Neutrophil (primary cell): ENCODE measurements around the gene ARL5C.

Experiments used
- H3K27ac ChIP-seq: fragments of 200-600 bp; sonication (generic); 2 replicates; pipeline ENCODE4 v1.5.1; 2016; ENCODE audit warnings: mild to moderate bottlenecking, moderate library complexity
- H3K27me3 ChIP-seq: fragments of 200-600 bp; sonication (generic); 2 replicates; pipeline ENCODE4 v1.6.0; 2016; ENCODE audit warnings: mild to moderate bottlenecking
- H3K36me3 ChIP-seq: fragments of 200-600 bp; sonication (generic); 2 replicates; pipeline ENCODE4 v1.5.1; 2017
- H3K4me1 ChIP-seq, 2 experiments: fragments of 200-600 bp in 1 of 2; sonication (generic) in 1 of 2; 1 replicate in 1 of 2; 2 replicates in 1 of 2; pipeline versions ENCODE4 v1.5.1 to v1.6.1; 2013 to 2016; ENCODE audit warnings: low read depth in 1 of 2, low read length in 1 of 2, mild to moderate bottlenecking in 1 of 2, moderate library complexity in 1 of 2; ENCODE audit not compliant: control insufficient read depth in 1 of 2, insufficient read depth in 1 of 2
- H3K4me3 ChIP-seq, 2 experiments: fragments of 200-600 bp in 1 of 2; sonication (generic) in 1 of 2; 1 replicate in 1 of 2; 2 replicates in 1 of 2; pipeline ENCODE4 v1.5.1; 2013 to 2016; ENCODE audit warnings: low read depth in 1 of 2, low read length in 1 of 2, mild to moderate bottlenecking in 1 of 2, moderate library complexity in 1 of 2
- H3K9me3 ChIP-seq: fragments of 200-600 bp; sonication (generic); 2 replicates; pipeline ENCODE4 v1.5.1; 2016
- TF ChIP-seq, protein P1 (sequence below): fragments of 200-600 bp; sonication (generic); IDR thresholded peaks from 2 replicates; pipeline ENCODE4 v1.5.1; 2016; ENCODE audit warnings: antibody characterized with exemption

Gene ARL5C

DNA sequence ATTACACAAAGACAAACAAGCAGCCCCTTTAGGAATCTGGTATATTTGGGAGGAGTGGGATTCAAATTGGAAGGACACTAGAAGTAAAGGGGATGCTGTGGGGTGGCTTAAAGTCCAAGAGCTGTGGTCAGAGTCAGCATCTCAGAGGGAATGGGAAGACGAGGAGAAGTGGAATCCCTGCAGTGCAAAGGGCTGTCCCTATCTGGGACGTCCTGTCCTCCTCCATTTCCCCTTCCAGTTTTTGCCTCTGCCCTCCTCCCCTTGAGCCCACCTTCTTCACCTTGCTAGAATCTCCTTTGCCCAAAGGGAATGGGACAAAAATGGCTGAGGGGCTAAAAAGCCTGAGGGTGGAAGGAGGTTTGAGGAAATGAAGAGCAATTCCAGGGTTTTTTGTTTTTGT is 10.3 kb downstream of the ARL5C start:
- H3K9me3 ChIP-seq: no peaks in the 10 kb centered on the region
- H3K27me3 ChIP-seq: peaks cover 38% of the 10 kb centered on the region
- TF ChIP-seq, protein P1, sequence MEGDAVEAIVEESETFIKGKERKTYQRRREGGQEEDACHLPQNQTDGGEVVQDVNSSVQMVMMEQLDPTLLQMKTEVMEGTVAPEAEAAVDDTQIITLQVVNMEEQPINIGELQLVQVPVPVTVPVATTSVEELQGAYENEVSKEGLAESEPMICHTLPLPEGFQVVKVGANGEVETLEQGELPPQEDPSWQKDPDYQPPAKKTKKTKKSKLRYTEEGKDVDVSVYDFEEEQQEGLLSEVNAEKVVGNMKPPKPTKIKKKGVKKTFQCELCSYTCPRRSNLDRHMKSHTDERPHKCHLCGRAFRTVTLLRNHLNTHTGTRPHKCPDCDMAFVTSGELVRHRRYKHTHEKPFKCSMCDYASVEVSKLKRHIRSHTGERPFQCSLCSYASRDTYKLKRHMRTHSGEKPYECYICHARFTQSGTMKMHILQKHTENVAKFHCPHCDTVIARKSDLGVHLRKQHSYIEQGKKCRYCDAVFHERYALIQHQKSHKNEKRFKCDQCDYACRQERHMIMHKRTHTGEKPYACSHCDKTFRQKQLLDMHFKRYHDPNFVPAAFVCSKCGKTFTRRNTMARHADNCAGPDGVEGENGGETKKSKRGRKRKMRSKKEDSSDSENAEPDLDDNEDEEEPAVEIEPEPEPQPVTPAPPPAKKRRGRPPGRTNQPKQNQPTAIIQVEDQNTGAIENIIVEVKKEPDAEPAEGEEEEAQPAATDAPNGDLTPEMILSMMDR: no peak
- H3K27ac ChIP-seq: no peak overlapping the region
- no peak overlapping the region for H3K4me3 ChIP-seq
- no peaks in the 10 kb centered on the region for H3K36me3 ChIP-seq
- H3K4me1 ChIP-seq: peaks cover 26 to 38% of the 10 kb centered on the region in 2 experiments

DNA sequence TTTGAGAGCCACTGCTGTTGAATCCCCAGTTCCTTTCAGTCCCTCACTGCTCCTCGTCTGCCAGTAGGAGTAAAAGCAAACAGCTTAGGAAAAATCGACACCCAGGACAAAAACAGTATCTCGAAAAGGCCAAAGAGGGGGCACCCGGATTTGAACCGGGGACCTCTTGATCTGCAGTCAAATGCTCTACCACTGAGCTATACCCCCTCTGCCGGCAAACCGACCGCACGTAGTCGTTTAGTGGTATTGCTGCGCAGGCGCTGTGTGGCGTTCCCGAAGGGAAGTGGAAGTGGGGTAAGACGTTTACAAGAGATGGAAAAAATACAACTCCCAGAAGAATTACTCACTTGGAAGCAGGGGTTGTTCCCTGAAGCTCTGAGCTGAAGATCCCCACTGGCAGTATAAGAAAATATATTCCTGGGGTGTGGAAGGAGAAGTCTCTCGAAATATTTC is 12.3 kb downstream of the ARL5C start:
- peak overlapping the region; percentile 58 to 80 for H3K4me3 ChIP-seq
- TF ChIP-seq, protein P1: no peak
- peaks cover 58% of the 10 kb centered on the region for H3K27me3 ChIP-seq
- H3K27ac ChIP-seq: peak overlapping the region; percentile 53
- H3K36me3 ChIP-seq: no peaks in the 10 kb centered on the region
- no peaks in the 10 kb centered on the region for H3K9me3 ChIP-seq
- peaks cover 26 to 38% of the 10 kb centered on the region in 2 experiments for H3K4me1 ChIP-seq

DNA sequence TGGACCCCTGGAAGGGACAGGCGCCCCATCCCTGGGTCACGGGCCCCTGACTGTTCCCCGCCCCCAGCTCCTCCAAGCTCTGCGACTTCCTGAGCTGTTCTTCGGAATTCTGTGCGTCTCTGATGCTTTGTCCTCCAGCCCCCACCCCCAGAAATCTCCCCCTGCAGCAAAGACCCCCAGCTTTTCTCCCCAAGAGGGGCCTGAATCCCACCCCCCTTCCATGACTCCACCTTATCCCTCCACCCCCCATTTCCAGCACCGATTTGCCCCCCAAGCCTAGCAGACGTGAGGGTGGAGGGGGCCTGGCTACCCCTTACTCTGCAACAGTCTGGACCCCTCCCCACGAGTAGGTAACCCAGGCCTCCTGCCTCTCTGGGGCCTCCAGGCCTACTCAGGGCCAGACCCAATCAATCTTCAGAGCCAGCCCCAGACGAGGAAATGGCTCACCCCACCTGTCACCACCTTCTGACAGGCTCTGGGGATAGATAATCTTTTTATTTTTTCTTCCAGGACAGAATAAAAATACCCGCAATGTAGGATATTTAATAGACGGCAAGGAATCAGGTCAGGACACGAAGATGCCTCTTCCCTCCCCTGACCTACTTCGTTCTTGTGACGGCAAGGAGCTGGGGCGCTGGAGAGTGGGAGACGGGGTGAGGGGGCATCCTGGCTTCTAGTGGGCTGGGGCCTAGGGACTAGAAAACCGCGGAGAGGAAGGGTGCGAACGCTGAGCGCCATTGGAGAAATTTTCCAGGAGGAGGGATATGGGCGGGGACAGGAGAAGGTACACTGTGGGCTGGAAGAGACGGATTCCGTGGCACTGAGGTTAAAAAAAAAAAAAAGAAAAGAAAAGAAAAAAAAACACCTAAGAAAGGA is 13.8 kb downstream of the ARL5C start:
- Histone ChIP-seq H3K4me3 (peak overlapping the region; percentile 58 to 80), H3K4me1 (peaks cover 26 to 38% of the 10 kb centered on the region in 2 experiments), H3K9me3 (no peaks in the 10 kb centered on the region), H3K27ac (no peak overlapping the region), H3K27me3 (peaks cover 72% of the 10 kb centered on the region), H3K36me3 (no peaks in the 10 kb centered on the region)
- TF ChIP-seq, protein P1: no peak

DNA sequence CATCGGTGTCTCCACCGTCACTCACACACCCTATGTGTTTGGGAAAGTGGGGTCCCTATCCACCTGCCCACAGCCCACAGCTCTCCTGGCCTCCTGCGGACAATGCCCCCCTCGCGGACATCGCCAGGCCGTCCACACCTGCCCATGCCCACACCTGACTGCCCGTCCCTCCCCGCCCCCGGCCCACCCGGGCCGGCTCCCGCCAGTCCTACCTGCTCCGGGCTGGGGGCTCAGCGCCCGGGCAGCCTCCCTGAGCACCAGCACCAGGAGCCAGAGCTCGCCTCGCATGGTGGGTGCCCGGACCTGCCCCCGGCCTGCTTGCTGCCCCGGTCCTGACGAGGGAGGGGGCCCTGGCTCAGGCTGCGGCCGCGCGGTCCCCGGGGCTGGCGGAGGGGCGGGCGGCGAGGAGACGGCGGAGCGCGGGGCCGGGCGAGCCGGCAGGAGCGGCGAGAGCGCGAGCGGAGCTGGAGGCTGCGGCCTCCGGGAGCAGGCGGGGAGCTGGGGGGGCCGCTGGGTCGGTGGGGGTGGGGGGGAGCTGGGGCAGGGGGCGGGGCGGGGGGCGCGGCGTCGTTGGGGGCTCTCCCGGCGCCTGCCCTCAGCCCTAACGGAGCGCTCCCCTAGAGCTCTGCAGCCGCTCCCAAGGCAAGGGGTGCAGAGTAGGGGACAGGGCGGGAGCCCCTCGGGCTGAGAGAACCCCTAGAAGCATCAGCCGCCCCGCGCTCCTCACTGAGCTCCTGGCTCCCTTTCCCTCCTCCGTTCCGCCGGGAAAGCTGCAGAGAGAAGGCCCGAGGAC is 14.6 kb downstream of the ARL5C start, which contains the start of gene PLXDC1:
PLXDC1 (minus strand) TSS at position 488 of the 793 bp plus-strand sequence; CDS start at position 288, 200 bp downstream.
- H3K27ac ChIP-seq: no peak within 1 kb of the TSS
- H3K4me1 ChIP-seq: peaks cover 26 to 38% of the 10 kb centered on the region in 2 experiments
- H3K27me3 ChIP-seq: peaks cover 76% of the 10 kb centered on the region
- H3K4me3 ChIP-seq: peak within 1 kb of the TSS; percentile 58 to 80
- TF ChIP-seq, protein P1: no peak
- H3K9me3 ChIP-seq: no peaks in the 10 kb centered on the region
- no peaks in the 10 kb centered on the region for H3K36me3 ChIP-seq

DNA sequence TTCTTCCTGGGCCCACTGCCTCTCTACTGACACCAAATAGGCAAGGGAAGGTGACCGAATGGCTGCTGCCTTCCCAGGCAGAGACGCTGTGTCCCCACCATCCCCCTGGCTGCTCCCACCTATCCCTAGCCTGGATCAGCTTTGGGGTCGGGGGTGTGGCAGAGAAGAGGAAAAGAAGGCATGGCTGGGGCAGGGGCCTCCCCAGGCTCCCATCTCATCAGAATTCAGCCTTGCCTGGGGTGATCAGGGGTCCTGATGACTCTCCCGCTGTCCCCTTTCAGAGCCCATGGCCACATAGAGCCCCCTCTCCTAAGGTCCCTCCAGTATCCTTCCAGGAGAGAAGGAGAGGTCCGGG is 15.2 kb downstream of the ARL5C start:
- Histone ChIP-seq H3K36me3 (no peaks in the 10 kb centered on the region), H3K9me3 (no peaks in the 10 kb centered on the region), H3K27me3 (peaks cover 76% of the 10 kb centered on the region), H3K4me3 (no peak overlapping the region), H3K27ac (no peak overlapping the region), H3K4me1 (peaks cover 26 to 38% of the 10 kb centered on the region in 2 experiments)
- TF ChIP-seq, protein P1: no peak
